Endothelial cell of umbilical vein (primary cell): ENCODE measurements around the gene ZNF729. TPM values are rescaled to one million over a fixed set of nuclear protein-coding genes. Genes with fewer than 3 reads are reported as not detected.

Experiments used
- BruUV-seq: library from RNA; stranded (reverse); fragments of 400-500 nt; replicated peaks from 2 replicates; lab custom pipeline; 2021; lab: Mats Ljungman, UMichigan
- CTCF ChIA-PET: fragments of 300-600, 350-600 bp; sonication (Branson Sonifier 250); formaldehyde crosslinking; loops from one replicate; lab custom pipeline; 2021; ENCODE audit warnings: antibody characterized with exemption, inconsistent platforms; lab: Charles Lee
- POLR2A ChIA-PET: fragments of 300-600, 350-600 bp; sonication (Branson Sonifier 250); formaldehyde crosslinking; loops from one replicate; lab custom pipeline; 2021; ENCODE audit warnings: antibody characterized with exemption, inconsistent platforms; lab: Charles Lee
- DNase-seq: peaks from one replicate; pipeline ENCODE4 v3.0.0-alpha.2; 2011; ENCODE audit warnings: low read depth, low spot score
- FAIRE-seq: peaks from 2 replicates; lab custom pipeline; 2011; peaks lifted over from hg19 to GRCh38; lab: Jason Lieb, UNC
- H2AFZ ChIP-seq: 2 replicates; pipeline ENCODE4 v1.6.0; 2012; ENCODE audit warnings: low read depth, low read length, control low read depth, inconsistent platforms
- H3K27ac ChIP-seq: 2 replicates; pipeline ENCODE4 v1.5.1; 2011; ENCODE audit warnings: low read depth, mild to moderate bottlenecking, control low read depth, low read length, moderate library complexity; ENCODE audit not compliant: insufficient read depth
- H3K27me3 ChIP-seq, 2 experiments: 2 replicates each; pipeline versions ENCODE4 v1.6.0 to v1.6.1; 2011; ENCODE audit warnings: low read length in 2 of 2, mixed read lengths in 1 of 2; ENCODE audit not compliant: control insufficient read depth in 2 of 2, insufficient read depth in 2 of 2
- H3K36me3 ChIP-seq, 2 experiments: 2 replicates in 1 of 2; 3 replicates in 1 of 2; pipeline ENCODE4 v1.5.1; 2011; ENCODE audit warnings: low read length in 2 of 2, mild to moderate bottlenecking in 1 of 2, moderate library complexity in 1 of 2; ENCODE audit not compliant: control insufficient read depth in 2 of 2, insufficient read depth in 2 of 2; ENCODE audit errors: extremely low read depth in 1 of 2
- H3K4me1 ChIP-seq: 3 replicates; pipeline ENCODE4 v1.5.1; 2011; ENCODE audit warnings: mild to moderate bottlenecking, low read length; ENCODE audit not compliant: control insufficient read depth, insufficient read depth; ENCODE audit errors: extremely low read depth
- H3K4me2 ChIP-seq: 2 replicates; pipeline ENCODE4 v1.6.1; 2011; ENCODE audit warnings: low read length, control low read depth, mixed read lengths; ENCODE audit not compliant: insufficient read depth
- H3K4me3 ChIP-seq, 3 experiments: fragments of 200-600 bp in 1 of 3; sonication (generic), shearing (Covaris generic) in 1 of 3; replicated peaks in 1 of 3; 2 replicates each; pipeline ENCODE4 v1.5.1; 2011 to 2016; ENCODE audit warnings: control low read depth in 3 of 3, low read length in 3 of 3, mild to moderate bottlenecking in 2 of 3, inconsistent platforms in 1 of 3, low read depth in 1 of 3, moderate library complexity in 1 of 3; ENCODE audit not compliant: insufficient read depth in 1 of 3
- H3K79me2 ChIP-seq: 2 replicates; pipeline ENCODE4 v1.6.0; 2012; ENCODE audit warnings: low read length, inconsistent platforms; ENCODE audit not compliant: control insufficient read depth, insufficient read depth
- H3K9ac ChIP-seq: replicated peaks from 2 replicates; pipeline ENCODE3; 2011; ENCODE audit warnings: low read length, control low read depth; ENCODE audit not compliant: insufficient read depth; ENCODE audit errors: extremely low read depth
- H3K9me1 ChIP-seq: replicated peaks from 3 replicates; pipeline ENCODE4 v1.6.0; 2011; ENCODE audit warnings: mild to moderate bottlenecking, low read length; ENCODE audit not compliant: control insufficient read depth, insufficient read depth; ENCODE audit errors: extremely low read depth
- H3K9me3 ChIP-seq: replicated peaks from 2 replicates; pipeline ENCODE4 v1.5.1; 2012; ENCODE audit warnings: low read length, inconsistent platforms; ENCODE audit not compliant: control insufficient read depth, insufficient read depth
- H4K20me1 ChIP-seq: replicated peaks from 2 replicates; pipeline ENCODE3; 2011; ENCODE audit warnings: mild to moderate bottlenecking, low read length; ENCODE audit not compliant: control insufficient read depth, insufficient read depth; ENCODE audit errors: extremely low read depth
- EZH2 ChIP-seq: IDR thresholded peaks from 2 replicates; pipeline ENCODE4 v1.6.1; 2012; ENCODE audit warnings: borderline replicate concordance, low read depth, mild to moderate bottlenecking, moderate library complexity, low read length, inconsistent platforms; ENCODE audit not compliant: severe bottlenecking
- FOS ChIP-seq: IDR thresholded peaks from 2 replicates; pipeline ENCODE4 v1.6.1; 2011; ENCODE audit warnings: mild to moderate bottlenecking, low read length, moderate library complexity, borderline replicate concordance; ENCODE audit not compliant: insufficient read depth
- JUN ChIP-seq: IDR thresholded peaks from 2 replicates; pipeline ENCODE4 v1.6.1; 2011; ENCODE audit warnings: borderline replicate concordance, low read depth; ENCODE audit not compliant: insufficient read length, insufficient read depth
- MAX ChIP-seq: IDR thresholded peaks from 2 replicates; pipeline ENCODE4 v1.6.1; 2011; ENCODE audit not compliant: insufficient read depth, insufficient read length
- MYC ChIP-seq: IDR thresholded peaks from one replicate; pipeline ENCODE4 v1.6.1; 2011; ENCODE audit warnings: mild to moderate bottlenecking, low read depth, low read length
- POLR2A ChIP-seq: IDR thresholded peaks from 2 replicates; pipeline ENCODE4 v1.6.1; 2012; ENCODE audit warnings: low read depth, mild to moderate bottlenecking, control low read depth, low read length
- dilution Hi-C: fragments of 300-500 bp; cut with MboI; formaldehyde crosslinking; loops from one replicate; pipeline ENCODE4 v1.15.0; 2019; ENCODE audit warnings: low sequenced_read_pairs; ENCODE audit not compliant: extremely low pct_ligation_motif_present
- intact Hi-C: fragments of 100-400 bp; cut with micrococcal nuclease; formaldehyde crosslinking; loops from one replicate; pipeline ENCODE4 v1.10.0; 2022
- polyA plus RNA-seq, 4 experiments: library from polyadenylated mRNA; depleted of rRNA in 3 of 4; stranded (reverse) in 3 of 4; unstranded in 1 of 4; fragments of >200 nt; gene quantifications; 2 replicates each; pipeline versions ENCODE4 v1.2.1 to v1.2.3, GENCODE V29; 2011 to 2012; ENCODE audit warnings: missing spikeins in 1 of 4
- small RNA-seq: library from RNA; depleted of rRNA; stranded (forward); fragments of <200 nt; gene quantifications from one replicate; pipeline ENCODE3, GENCODE V24; 2012; ENCODE audit warnings: low replicate concordance, low read depth; ENCODE audit not compliant: insufficient read depth, insufficient read length
- total RNA-seq: library from RNA; stranded (reverse); gene quantifications from 2 replicates; pipeline ENCODE4 v1.2.3, GENCODE V29; 2021

Gene ZNF729
- total and polyA plus RNA-seq, 2 donors (not counting 3 experiments of a cell fraction or from before 2014, with no cell fraction given): not detected

- no peak overlapping the region for H2AFZ ChIP-seq
- H3K36me3 ChIP-seq: no peaks in the 10 kb centered on the region
- DNase-seq: no peak
- no peak overlapping the region for H3K9ac ChIP-seq
- H3K4me2 ChIP-seq: no peak overlapping the region
- no TSS peak for BruUV-seq
- no peaks in the 10 kb centered on the region for H3K4me1 ChIP-seq
- dilution Hi-C loops (no loop called here), intact Hi-C loops (no loop called here)
- H3K79me2 ChIP-seq: no peaks in the 10 kb centered on the region
- TF ChIP-seq MYC: no peak
- no peak for TF ChIP-seq MAX
- TF ChIP-seq POLR2A: no peak
- no peak for TF ChIP-seq EZH2
- TF ChIP-seq JUN: no peak
- no peak for TF ChIP-seq FOS
- FAIRE-seq: no peak
- no peaks in the 10 kb centered on the region for H3K27me3 ChIP-seq
- no peaks in the 10 kb centered on the region for H4K20me1 ChIP-seq
- no peak overlapping the region for H3K4me3 ChIP-seq
- H3K9me3 ChIP-seq: peaks cover 5% of the 10 kb centered on the region
- H3K27ac ChIP-seq: no peak overlapping the region
- ChIA-PET CTCF (no interaction called here), POLR2A (no interaction called here)
- no peaks in the 10 kb centered on the region for H3K9me1 ChIP-seq
These were observed 68.4 kb downstream of the ZNF729 start for GRCh38 chr19:22354665-22355064.

Small RNA genes lying within 50 kb of the gene (small RNA-seq; reads per million reads assigned to genes)
- gene AC011494.1: not detected

Other genes starting within 250 kb of the ZNF729 start
- gene ZNF257, start 234.0 kb upstream of the ZNF729 start, total RNA-seq: 0.69 and 1.2 TPM in 2 replicates
- gene ZNF257, start 234.0 kb upstream of the ZNF729 start, polyA plus RNA-seq: 0.10 and 0.15 TPM in 2 replicates
- gene ZNF676, start 89.5 kb upstream of the ZNF729 start, total RNA-seq: not detected in 2 replicates
- gene ZNF676, start 89.5 kb upstream of the ZNF729 start, polyA plus RNA-seq: not detected in 2 replicates
- not detected in 2 replicates for gene ZNF98, start 135.9 kb downstream of the ZNF729 start, total RNA-seq
- not detected in 2 replicates for gene ZNF98, start 135.9 kb downstream of the ZNF729 start, polyA plus RNA-seq